Hematopoietic multipotent progenitor cell treated with erythropoietin and hydrocortisone succinate and interleukin-3 and kit ligand, for 4 days (in vitro differentiated cells): ENCODE measurements around the gene TCP11L1.
"Not testable (repeated sequence)": the region's sequence is repeated elsewhere in the genome, so short reads cannot be mapped to it uniquely, and the experiment has no call there.

Source experiments
- DNase-seq: peaks from one replicate; pipeline ENCODE4 v3.0.0-alpha.2; 2015

TCP11L1 gene

GRCh38 chr11:33068611-33069340 lies 29.4 kb downstream of the TCP11L1 start:
- no peak for DNase-seq

GRCh38 chr11:33072465-33072864 lies 33.1 kb downstream of the TCP11L1 start:
- no peak for DNase-seq

GRCh38 chr11:33083918-33084317 lies 44.5 kb downstream of the TCP11L1 start:
- DNase-seq = no peak

DNA sequence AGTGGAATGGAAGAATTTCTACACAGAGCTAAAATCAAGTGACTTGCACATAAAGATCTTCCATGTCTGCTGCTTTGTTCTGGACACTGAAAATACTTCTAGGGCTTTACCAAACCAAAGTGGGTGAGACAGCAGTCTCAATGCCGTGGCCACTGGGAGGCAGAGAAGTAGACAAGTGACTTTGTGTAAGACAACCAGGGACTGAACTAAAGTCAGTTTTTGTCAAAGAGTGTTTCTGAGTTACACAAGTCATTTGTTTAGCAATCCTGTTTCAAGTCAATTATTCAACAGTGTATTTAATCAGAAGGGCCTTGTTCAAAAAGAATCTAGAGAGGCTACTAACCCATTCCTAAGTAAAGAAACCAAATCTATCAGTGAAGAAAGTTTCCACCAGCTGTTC lies 46.6 kb downstream of the TCP11L1 start:
- DNase-seq = no peak

DNA sequence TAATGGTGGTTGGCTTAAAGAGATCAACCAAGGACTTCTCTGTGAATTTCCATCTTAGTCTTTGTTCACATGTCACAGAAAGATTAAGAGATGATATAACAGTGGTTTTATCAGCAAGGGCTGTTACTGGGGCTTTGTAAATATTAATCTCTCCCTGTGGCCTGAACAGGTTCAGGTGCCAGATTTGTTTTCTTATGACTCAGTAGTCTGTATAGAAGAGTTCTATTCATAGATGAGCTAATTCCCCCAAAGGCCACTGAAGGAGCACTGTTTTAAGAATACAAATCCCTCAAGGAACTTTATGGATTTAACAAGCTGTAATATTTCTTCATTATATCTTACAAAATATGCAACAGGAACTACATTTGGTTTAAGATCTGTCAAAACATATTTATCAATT lies 50.4 kb downstream of the TCP11L1 start:
- DNase-seq = no peak

GRCh38 chr11:33094157-33094556 lies 54.8 kb downstream of the TCP11L1 start:
- DNase-seq = no peak

GRCh38 chr11:33103836-33104235 lies 64.5 kb downstream of the TCP11L1 start:
- no peak for DNase-seq

GRCh38 chr11:33109294-33109895 lies 70.0 kb downstream of the TCP11L1 start:
- no peak for DNase-seq

- DNase-seq = no peak
Observed at GRCh38 chr11:33110083-33110482, 70.7 kb downstream of the TCP11L1 start.

GRCh38 chr11:33116535-33116934 lies 77.2 kb downstream of the TCP11L1 start:
- no peak for DNase-seq

- DNase-seq = not testable (repeated sequence)
Observed at GRCh38 chr11:33122696-33123095, 83.3 kb downstream of the TCP11L1 start.
